Renal cortex interstitium (tissue), 11 donors: ENCODE data around the gene RDH12. TPM values are rescaled to one million over a fixed set of nuclear protein-coding genes. Genes with fewer than 3 reads are reported as not detected.
A peak's percentile ranks its signal among the peaks of the same experiment; 100 is the strongest.
"Not testable (repeated sequence)": the region's sequence is repeated elsewhere in the genome, so short reads cannot be mapped to it uniquely, and the experiment has no call there.

Experiments
- DNase-seq, 11 donors: peaks; one replicate each; pipeline ENCODE4 v3.0.0-alpha.2; 2013; ENCODE audit warnings: low read depth in 9 of 11, low spot score in 4 of 11; ENCODE audit errors: extremely low read depth in 1 of 11
- polyA plus RNA-seq, 3 donors: library from polyadenylated mRNA; unstranded; fragments of 120-200 nt; gene quantifications; one replicate each; pipeline ENCODE4 v1.2.1, GENCODE V29; 2013; ENCODE audit not compliant: insufficient read length in 3 of 3

The RDH12 gene
- polyA plus RNA-seq, 3 donors: 0.32 to 0.86 (median 0.65) TPM

- DNase-seq: no peak
These were observed 4.7 kb upstream of the RDH12 start for GRCh38 chr14:67697006-67697405.

GRCh38 chr14:67698179-67698578 is 3.5 kb upstream of the RDH12 start:
- no peak for DNase-seq

DNA sequence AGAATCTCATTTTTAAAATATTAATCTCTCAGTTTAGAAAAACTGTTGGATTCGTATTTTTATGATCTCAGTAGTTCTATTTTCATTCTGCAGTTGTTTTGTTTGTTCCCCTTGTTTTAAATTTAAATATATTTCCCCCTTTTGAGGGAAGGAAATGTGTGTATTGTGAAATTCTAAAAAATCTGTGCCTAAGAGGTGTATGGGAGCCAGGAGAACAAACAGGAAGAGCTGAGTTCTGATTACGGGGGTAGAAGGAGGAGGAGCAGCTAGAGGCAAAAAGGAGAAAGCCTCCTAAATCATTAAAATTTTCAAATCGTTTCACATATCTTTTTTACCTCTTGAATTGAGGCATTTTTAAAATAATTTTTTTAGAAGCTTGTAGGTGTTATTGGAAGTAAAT is 2.3 kb downstream of the RDH12 start:
- DNase-seq: no peak

DNA sequence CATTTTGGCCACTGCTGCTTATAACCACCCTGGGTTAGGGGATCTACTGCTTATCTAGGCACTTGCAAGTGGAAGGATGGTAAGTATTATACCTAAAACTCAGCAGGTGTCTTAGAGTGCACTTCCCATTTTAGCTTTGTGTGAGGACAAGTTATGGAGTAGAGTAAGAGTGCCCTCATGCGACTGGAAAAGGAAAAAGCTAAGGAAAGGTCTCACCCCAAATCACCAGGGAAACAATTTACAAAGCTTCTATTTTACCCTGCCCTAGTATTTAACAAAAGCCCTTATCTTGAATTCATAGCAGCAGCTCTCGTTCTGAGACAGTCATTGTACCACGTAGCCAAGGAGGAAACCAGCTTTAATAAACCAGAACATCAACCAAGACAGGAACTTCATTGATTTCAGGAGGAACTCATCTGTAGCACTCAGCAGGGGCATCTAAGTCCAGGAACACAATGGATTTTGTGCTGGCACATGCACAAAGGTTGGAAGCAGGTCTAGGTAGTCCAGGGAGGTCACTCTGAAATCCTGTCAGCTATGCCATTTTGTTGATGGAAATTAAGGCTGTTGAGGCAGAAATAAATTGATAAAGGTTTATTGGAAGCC is 2.9 kb downstream of the RDH12 start:
- peak in 7 of 11 donors; percentile 29 to 49 (median 40) for DNase-seq

- no peak for DNase-seq
These were observed 3.5 kb downstream of the RDH12 start for GRCh38 chr14:67705211-67705610.

DNA sequence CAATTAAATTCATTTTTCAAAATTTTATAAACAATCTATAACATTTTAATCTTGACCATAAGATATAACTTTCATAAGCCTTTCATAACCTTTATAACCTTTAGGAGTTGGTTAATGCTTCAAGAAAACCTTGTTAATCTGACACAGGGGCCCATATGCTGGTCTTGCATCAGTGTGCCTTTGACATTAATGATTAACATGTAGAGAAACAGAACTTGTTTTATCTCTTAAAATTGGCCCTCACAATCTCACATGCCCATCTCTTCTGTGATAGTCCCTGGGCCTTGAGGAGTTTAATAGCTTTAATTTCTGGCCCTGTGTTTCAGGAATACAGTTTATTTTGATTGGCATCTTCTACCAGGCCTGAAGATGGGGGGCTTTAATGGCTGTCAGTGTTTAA is 7.7 kb downstream of the RDH12 start:
- DNase-seq: not testable (repeated sequence)

GRCh38 chr14:67709796-67710195 is 8.1 kb downstream of the RDH12 start:
- not testable (repeated sequence) for DNase-seq

DNA sequence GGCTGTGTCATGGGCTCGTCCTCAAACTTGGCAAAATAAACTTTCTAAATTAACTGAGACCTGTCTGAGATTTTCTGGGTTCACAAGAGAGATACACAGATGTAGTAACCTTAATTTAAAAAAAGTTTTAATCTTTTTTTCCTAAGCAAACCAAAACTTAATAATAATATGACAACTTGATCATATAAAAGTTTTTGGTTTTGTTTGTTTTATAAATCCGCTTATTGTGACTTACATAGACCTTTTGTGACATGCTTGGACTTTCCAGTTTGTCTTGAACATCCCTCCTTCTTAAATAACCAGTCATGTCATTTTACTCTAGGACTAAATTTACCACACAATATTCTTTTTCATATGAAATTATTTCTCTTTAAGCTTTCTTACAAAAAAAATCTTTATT is 8.5 kb downstream of the RDH12 start:
- no peak for DNase-seq

- no peak for DNase-seq
These were observed 15.4 kb downstream of the RDH12 start for GRCh38 chr14:67717048-67717447.

- no peak for DNase-seq
These were observed 16.6 kb downstream of the RDH12 start for GRCh38 chr14:67718265-67718664.

DNA sequence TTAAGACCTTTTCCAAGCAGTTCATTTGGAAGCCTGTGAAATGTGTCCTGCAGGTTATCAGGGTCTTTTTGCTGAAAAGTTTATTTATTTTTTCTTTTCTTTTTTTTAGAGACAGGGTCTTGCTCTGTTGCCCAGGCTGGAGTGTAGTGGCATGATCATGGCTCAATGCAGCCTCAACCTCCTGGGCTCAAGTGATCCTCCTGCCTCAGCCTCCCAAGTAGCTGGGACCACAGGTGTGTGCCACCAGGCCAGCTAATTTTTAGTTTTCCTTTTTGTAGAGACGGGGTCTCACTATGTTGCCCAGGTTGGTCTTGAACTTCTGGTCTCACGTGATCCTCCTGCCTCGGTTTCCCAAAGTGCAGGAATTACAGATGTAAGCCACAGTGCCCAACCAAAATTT is 17.7 kb downstream of the RDH12 start:
- not testable (repeated sequence) for DNase-seq

DNA sequence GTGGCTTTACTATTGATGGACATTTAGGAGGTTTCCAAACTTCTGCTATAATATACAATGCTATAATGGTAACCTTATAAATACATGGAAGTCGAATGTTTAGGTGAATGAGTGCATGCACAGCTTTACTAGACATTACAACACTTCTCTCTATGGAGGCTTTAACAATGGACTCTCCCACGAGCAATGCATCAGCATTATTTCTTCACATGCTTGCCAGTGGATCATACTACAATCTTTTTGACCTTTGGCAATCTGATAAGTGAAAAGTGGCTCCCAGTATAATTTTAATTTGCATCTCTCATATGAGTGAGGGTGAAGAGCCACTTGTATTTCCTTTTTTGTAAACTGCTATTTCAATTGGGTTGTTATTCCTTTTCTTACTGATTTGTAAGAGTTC is 18.2 kb downstream of the RDH12 start:
- no peak for DNase-seq

DNA sequence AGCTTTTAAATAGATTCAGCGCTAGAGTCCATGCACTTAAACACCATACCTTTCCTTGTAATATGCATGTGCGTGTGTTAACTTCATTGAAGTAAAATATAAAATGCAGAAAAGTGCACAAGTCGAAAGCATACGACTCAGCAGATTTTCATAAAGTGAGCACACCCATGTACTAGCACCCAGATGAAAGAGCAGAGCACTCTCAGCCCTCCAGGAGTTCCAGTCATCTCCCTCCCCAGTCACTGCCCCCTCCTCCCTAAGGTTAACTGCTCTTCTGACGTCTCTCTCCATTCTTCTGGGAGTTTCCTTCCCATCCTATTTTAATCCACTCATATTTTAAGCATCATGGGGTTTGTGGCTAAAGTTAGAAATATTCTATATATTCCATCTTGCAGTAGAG is 20.2 kb downstream of the RDH12 start:
- DNase-seq: no peak

GRCh38 chr14:67722293-67722692 is 20.6 kb downstream of the RDH12 start:
- no peak for DNase-seq

DNA sequence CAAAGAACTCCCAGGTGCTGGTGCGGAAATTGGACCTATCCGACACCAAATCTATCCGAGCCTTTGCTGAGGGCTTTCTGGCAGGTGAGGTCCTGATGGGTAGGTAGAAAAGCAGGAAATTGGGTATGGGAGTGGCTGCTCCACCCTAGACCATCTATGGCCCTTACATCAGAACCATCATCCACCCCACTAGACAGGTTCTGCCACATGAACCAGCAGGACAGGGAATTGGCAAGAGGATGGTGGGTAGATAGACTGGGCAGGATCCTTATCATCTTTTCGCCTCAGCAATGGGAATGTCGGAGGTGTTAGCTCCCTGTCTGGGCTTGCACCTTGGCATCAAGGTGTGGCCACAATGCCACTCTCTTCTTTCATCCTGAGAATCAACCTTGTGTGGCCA is 23.5 kb downstream of the RDH12 start:
- DNase-seq: no peak

DNA sequence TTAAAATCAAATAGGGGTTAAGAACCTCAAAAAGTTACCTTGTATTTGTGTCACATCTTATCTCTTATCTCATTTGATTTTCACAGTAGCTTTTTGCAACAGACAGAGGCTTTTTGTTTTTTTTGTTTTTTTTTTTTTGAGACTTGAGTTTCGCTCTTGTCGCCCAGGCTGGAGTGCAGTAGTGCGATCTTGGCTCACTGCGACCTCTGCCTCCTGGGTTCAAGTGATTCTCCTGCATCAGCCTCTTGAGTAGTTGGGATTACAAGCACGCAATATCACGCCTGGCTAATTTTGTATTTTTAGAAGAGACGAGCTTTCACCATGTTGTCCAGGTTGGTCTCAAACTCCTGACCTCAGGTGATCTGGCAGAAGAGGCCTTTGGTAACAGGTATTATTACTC is 25.7 kb downstream of the RDH12 start:
- no peak for DNase-seq

DNA sequence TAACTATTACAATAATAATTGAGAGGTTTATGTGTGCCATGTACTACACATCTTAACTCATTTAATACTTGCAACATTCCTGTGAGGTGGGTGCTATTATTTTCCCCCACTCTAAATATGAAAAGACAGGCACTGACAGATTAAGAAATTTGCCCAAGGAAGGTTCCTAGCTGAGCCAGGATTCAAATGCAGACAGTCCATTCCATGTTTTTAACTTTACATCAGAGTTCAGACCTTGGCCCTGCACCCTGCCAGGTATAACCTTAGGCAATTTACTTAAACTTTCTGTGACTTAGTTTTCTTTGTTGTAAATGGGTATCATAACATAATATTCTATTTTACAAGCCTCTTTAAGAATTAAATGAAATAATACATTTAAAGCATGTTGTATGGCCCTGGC is 26.6 kb downstream of the RDH12 start:
- DNase-seq: no peak

DNA sequence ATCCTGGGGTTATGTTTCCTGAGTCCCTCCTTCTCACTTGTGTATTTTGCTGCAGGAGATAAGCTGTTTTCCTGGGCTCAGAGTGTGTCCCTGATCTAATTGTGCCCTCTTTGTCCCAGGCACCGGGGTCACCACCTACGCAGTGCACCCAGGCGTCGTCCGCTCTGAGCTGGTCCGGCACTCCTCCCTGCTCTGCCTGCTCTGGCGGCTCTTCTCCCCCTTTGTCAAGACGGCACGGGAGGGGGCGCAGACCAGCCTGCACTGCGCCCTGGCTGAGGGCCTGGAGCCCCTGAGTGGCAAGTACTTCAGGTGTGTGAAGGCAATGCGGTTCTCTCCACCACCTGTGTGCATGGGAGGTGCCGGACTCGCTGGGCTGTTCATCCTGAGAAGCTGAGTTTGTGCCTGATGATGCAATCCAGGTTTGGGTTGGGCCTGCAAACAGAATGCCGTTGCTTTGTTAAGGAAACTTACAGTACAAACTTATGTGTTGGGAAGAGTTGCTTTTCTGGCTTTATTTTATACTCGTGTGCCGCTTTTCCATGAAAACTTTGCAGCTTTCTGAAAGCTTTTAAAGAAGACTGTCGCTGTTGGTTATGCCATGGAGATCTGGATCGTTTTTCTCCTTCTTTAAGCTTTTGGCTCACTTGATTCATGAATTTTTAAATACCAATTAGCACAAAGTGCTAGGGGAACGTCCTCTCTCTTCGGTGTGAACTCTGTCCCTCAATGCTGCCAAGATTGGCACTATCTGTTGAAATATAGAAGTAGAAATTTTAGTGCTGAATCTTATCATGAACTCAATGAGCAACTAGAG is 27.6 kb downstream of the RDH12 start:
- no peak for DNase-seq

DNA sequence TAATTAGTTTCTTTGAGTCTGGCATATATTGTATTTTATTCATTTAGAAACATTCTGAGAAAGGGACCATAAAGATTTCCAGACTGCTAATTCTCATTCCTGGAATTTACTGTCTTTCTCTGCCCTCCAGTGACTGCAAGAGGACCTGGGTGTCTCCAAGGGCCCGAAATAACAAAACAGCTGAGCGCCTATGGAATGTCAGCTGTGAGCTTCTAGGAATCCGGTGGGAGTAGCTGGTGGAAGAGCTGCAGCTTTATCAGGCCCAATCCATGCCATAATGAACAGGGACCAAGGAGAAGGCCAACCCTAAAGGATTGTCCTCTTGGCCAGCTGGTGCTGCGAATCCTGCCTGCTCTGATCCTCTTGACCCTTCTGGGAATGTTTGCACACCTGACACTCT is 31.9 kb downstream of the RDH12 start:
- peak in 4 of 11 donors; percentile 17 to 59 (median 38) for DNase-seq

DNA sequence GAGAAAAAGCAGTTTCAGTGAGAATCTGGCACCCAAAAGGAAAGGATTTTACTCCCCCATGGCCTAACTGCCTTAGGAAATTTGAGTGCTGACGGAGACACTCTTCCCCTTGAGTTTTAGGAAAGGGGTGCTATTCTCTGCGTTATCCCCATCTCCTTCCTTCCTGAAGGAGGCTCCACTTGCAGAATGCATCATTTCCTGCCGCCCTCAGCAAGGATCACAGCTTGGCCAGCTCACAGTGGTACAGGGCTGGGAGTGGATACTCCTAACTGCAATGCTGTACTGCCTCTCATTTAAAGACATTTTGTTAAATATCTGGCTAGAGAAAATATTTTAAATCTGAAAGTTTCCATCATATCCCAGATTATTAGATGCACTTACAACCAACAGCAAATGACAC is 33.0 kb downstream of the RDH12 start:
- no peak for DNase-seq
